ENCODE results near the gene BBS1.
A peak's percentile ranks its signal among the peaks of the same experiment; 100 is the strongest.
"Not testable (repeated sequence)": the region's sequence is repeated elsewhere in the genome, so short reads cannot be mapped to it uniquely, and the experiment has no call there.

BBS1 gene

DNA sequence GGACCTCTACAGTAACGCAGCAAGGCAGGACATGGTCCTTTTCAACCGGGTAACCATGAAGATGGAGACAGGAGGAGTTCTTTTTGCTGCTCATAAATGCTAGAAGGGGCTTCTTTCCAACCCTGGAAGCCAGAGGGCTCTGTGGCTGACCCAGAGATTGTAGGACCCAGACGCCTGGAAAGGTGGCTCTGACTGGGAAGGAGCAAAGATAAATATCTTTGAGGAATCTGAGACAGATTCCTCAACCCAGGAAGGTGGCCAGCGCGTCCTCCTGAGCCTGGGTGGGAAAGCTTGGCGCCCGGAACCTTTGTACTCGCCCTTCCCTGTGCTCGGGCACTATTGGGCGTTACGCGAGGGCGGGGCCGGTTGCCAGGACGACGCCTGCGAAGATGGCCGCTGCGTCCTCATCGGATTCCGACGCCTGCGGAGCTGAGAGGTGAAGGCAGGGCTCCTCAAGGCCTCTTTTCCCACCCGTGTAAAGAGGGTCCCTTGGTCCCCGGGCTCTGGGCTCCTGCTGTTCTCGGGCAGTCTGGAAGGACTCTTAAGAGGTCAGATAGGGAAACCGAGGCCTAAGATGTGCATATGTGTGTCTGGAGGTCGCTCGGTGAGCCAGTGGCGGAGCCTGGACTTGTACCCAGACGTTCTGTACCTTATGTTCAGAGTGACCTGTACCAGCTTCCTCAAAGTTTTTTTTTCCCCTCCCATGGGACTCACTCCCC, at the start of gene BBS1:
BBS1 (plus strand) TSS at position 365 of the 719 bp plus-strand sequence; CDS start at position 390, 25 bp downstream.
- Histone ChIP-seq H3K9me3 (ENCODE audit: insufficient read depth, low read depth, low read length) (no peaks in the 10 kb centered on the region), H3K36me3 (ENCODE audit: insufficient read depth, low read depth, low read length) (peaks cover 11% of the 10 kb centered on the region; the same call in 1 of the 2 replicates), H3K4me1 (ENCODE audit: insufficient read depth, low read length) (peaks cover 4% of the 10 kb centered on the region; the same call in 1 of the 2 replicates), H3K9ac (ENCODE audit: low read depth, low read length) (peak within 1 kb of the TSS; percentile 75), H3K27me3 (ENCODE audit: insufficient read depth, low read length) (no peaks in the 10 kb centered on the region), H3K27ac (ENCODE audit: low read length) (peak within 1 kb of the TSS; percentile 6), H3K4me3 (ENCODE audit: low read length) (peak within 1 kb of the TSS; percentile 80)

DNA sequence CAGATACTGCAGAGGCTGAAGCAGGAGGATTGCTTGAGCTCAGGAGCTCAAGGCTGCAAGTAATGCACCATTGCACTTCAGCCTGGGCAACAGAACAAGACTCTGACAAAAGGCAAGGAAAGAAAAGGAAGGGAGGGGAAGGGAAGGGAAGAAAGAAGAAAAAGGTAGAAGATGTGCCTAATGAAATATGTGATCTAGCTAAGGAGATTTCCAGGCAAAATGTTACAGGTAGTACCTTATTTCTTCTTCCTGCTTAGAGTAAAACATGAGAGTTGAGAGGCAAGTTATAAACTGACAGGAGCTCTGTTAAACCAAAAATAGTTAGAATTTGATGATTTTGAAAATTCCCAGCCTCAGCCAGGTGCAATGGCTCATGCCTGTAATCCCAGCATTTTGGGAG, 48.4 kb upstream of the BBS1 start:
- Histone ChIP-seq H3K36me3 (ENCODE audit: insufficient read depth, low read depth, low read length) (no peaks in the 10 kb centered on the region), H3K27ac (ENCODE audit: low read length) (no peak overlapping the region), H3K9me3 (ENCODE audit: insufficient read depth, low read depth, low read length) (no peaks in the 10 kb centered on the region; the same call in 1 of the 2 replicates), H3K27me3 (ENCODE audit: insufficient read depth, low read length) (no peaks in the 10 kb centered on the region), H3K4me3 (ENCODE audit: low read length) (no peak overlapping the region), H3K9ac (ENCODE audit: low read depth, low read length) (no peak overlapping the region), H3K4me1 (ENCODE audit: insufficient read depth, low read length) (peaks cover 5% of the 10 kb centered on the region)

- Histone ChIP-seq H3K9ac (ENCODE audit: low read depth, low read length) (no peak overlapping the region), H3K4me1 (ENCODE audit: insufficient read depth, low read length) (peaks cover 10% of the 10 kb centered on the region), H3K27ac (ENCODE audit: low read length) (no peak overlapping the region)
Observed at GRCh38 chr11:66462911-66463310, 47.5 kb upstream of the BBS1 start.

GRCh38 chr11:66464116-66464515, 46.3 kb upstream of the BBS1 start:
- not testable (repeated sequence) for H3K27ac ChIP-seq (ENCODE audit: low read length); H3K36me3 ChIP-seq (ENCODE audit: insufficient read depth, low read depth, low read length); H3K27me3 ChIP-seq (ENCODE audit: insufficient read depth, low read length); H3K9ac ChIP-seq (ENCODE audit: low read depth, low read length); H3K4me3 ChIP-seq (ENCODE audit: low read length); H3K9me3 ChIP-seq (ENCODE audit: insufficient read depth, low read depth, low read length)
- H3K4me1 ChIP-seq (ENCODE audit: insufficient read depth, low read length): peaks cover 10% of the 10 kb centered on the region

More at GRCh38 chr11:66462911-66463310, 47.5 kb upstream of the BBS1 start:
- H3K4me3 ChIP-seq (ENCODE audit: low read length): no peak overlapping the region
- H3K36me3 ChIP-seq (ENCODE audit: insufficient read depth, low read depth, low read length): no peaks in the 10 kb centered on the region
- no peaks in the 10 kb centered on the region; the same call in 1 of the 2 replicates for H3K27me3 ChIP-seq (ENCODE audit: insufficient read depth, low read length)
- H3K9me3 ChIP-seq (ENCODE audit: insufficient read depth, low read depth, low read length): no peaks in the 10 kb centered on the region; the same call in 1 of the 2 replicates

- no peaks in the 10 kb centered on the region; the same call in 1 of the 2 replicates for H3K27me3 ChIP-seq (ENCODE audit: insufficient read depth, low read length)
- no peak overlapping the region for H3K27ac ChIP-seq (ENCODE audit: low read length)
- H3K9ac ChIP-seq (ENCODE audit: low read depth, low read length): no peak overlapping the region
- H3K4me3 ChIP-seq (ENCODE audit: low read length): no peak overlapping the region
- no peaks in the 10 kb centered on the region; the same call in 1 of the 2 replicates for H3K9me3 ChIP-seq (ENCODE audit: insufficient read depth, low read depth, low read length)
- H3K4me1 ChIP-seq (ENCODE audit: insufficient read depth, low read length): peaks cover 10% of the 10 kb centered on the region
- H3K36me3 ChIP-seq (ENCODE audit: insufficient read depth, low read depth, low read length): peaks cover 6% of the 10 kb centered on the region; the same call in 1 of the 2 replicates
Observed at GRCh38 chr11:66464916-66465315, 45.5 kb upstream of the BBS1 start.

GRCh38 chr11:66465373-66466224, 44.8 kb upstream of the BBS1 start:
- peak overlapping the region; percentile 81; the same call in 1 of the 2 replicates for H3K9ac ChIP-seq (ENCODE audit: low read depth, low read length)

GRCh38 chr11:66466225-66467033, 44.0 kb upstream of the BBS1 start, which contains the start of gene PELI3:
Gene PELI3, plus strand, starts transcription at chr11:66466905. Its CDS starts 1,224 bp downstream, at chr11:66468129.
- peak within 1 kb of the TSS; percentile 81; the same call in 1 of the 2 replicates for H3K9ac ChIP-seq (ENCODE audit: low read depth, low read length)
- H3K9me3 ChIP-seq (ENCODE audit: insufficient read depth, low read depth, low read length): no peaks in the 10 kb centered on the region; the same call in 1 of the 2 replicates
- peaks cover 6% of the 10 kb centered on the region for H3K36me3 ChIP-seq (ENCODE audit: insufficient read depth, low read depth, low read length)
- H3K27me3 ChIP-seq (ENCODE audit: insufficient read depth, low read length): no peaks in the 10 kb centered on the region; the same call in 1 of the 2 replicates
- H3K4me1 ChIP-seq (ENCODE audit: insufficient read depth, low read length): peaks cover 10% of the 10 kb centered on the region
- peak within 1 kb of the TSS; percentile 74 for H3K27ac ChIP-seq (ENCODE audit: low read length)
- H3K4me3 ChIP-seq (ENCODE audit: low read length): peak within 1 kb of the TSS; percentile 87

More at GRCh38 chr11:66465373-66466224, 44.8 kb upstream of the BBS1 start:
- no peaks in the 10 kb centered on the region; the same call in 1 of the 2 replicates for H3K9me3 ChIP-seq (ENCODE audit: insufficient read depth, low read depth, low read length)
- H3K4me1 ChIP-seq (ENCODE audit: insufficient read depth, low read length): peaks cover 10% of the 10 kb centered on the region
- H3K27me3 ChIP-seq (ENCODE audit: insufficient read depth, low read length): no peaks in the 10 kb centered on the region; the same call in 1 of the 2 replicates
- H3K36me3 ChIP-seq (ENCODE audit: insufficient read depth, low read depth, low read length): peaks cover 6% of the 10 kb centered on the region; the same call in 1 of the 2 replicates
- peak overlapping the region; percentile 87 for H3K4me3 ChIP-seq (ENCODE audit: low read length)
- H3K27ac ChIP-seq (ENCODE audit: low read length): peak overlapping the region; percentile 37

DNA sequence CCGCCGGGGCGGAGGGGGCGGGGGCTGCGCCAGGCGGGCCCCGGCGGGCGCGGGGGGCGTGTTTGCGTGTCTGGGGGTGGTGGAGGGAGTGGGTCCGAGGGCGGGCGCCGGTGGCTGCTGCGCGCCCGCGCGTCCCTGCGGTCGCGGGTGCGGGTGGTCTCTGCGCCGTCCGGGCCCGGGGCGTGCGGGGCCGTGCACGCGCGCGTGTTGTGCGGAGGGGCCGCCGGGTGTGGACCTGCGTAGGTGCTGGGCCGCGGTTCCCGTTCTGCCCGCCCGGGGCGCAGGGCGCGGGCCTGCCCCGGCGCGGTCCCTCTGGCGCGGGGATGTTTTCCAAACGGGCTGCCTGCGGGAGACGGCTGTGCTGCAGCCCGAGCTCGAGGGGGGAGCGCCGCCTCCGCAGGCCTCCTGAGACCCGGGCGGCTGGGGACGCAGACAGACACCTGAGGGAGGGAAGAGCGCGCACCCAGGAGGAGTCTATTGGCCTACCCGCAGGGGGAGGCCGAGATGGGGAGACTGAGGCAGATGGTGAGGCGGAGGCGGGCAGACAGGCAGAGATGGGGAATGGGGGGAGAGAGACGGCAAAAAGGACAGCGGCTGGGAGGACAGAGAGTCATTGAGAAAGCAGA, 43.3 kb upstream of the BBS1 start:
- Histone ChIP-seq H3K4me1 (ENCODE audit: insufficient read depth, low read length) (peaks cover 10% of the 10 kb centered on the region), H3K9me3 (ENCODE audit: insufficient read depth, low read depth, low read length) (no peaks in the 10 kb centered on the region), H3K27ac (ENCODE audit: low read length) (no peak overlapping the region), H3K27me3 (ENCODE audit: insufficient read depth, low read length) (no peaks in the 10 kb centered on the region; the same call in 1 of the 2 replicates), H3K4me3 (ENCODE audit: low read length) (peak overlapping the region; percentile 87), H3K36me3 (ENCODE audit: insufficient read depth, low read depth, low read length) (peaks cover 7% of the 10 kb centered on the region), H3K9ac (ENCODE audit: low read depth, low read length) (peak overlapping the region; percentile 4; the same call in 1 of the 2 replicates)

DNA sequence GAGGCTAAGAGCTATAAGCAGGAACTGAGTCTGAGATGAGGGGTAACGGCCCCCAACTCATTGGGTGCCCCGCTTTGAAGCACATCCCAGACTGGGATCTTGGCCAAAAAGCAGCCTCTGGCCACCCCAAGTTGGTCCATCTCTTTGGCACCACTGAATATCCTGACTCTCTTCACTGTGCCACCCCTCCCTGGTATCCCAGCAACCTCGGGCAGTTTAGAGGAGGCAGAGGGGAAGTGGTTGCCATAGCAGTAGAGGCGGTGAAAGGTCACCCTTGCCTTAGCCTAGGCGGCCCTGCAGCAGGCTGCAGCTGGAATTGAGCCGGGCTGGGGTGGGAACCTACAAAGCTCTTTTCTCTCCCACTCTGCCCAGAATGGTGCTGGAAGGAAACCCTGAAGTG, 42.7 kb upstream of the BBS1 start:
- Histone ChIP-seq H3K4me1 (ENCODE audit: insufficient read depth, low read length) (peaks cover 10% of the 10 kb centered on the region), H3K36me3 (ENCODE audit: insufficient read depth, low read depth, low read length) (peaks cover 13% of the 10 kb centered on the region), H3K9me3 (ENCODE audit: insufficient read depth, low read depth, low read length) (no peaks in the 10 kb centered on the region), H3K4me3 (ENCODE audit: low read length) (peak overlapping the region; percentile 87), H3K27me3 (ENCODE audit: insufficient read depth, low read length) (no peaks in the 10 kb centered on the region; the same call in 1 of the 2 replicates), H3K9ac (ENCODE audit: low read depth, low read length) (no peak overlapping the region), H3K27ac (ENCODE audit: low read length) (no peak overlapping the region)

GRCh38 chr11:66468691-66469090, 41.7 kb upstream of the BBS1 start:
- H3K4me1 ChIP-seq (ENCODE audit: insufficient read depth, low read length): peaks cover 10% of the 10 kb centered on the region
- H3K27me3 ChIP-seq (ENCODE audit: insufficient read depth, low read length): no peaks in the 10 kb centered on the region; the same call in 1 of the 2 replicates
- no peak overlapping the region for H3K4me3 ChIP-seq (ENCODE audit: low read length)
- H3K27ac ChIP-seq (ENCODE audit: low read length): no peak overlapping the region
- H3K9me3 ChIP-seq (ENCODE audit: insufficient read depth, low read depth, low read length): no peaks in the 10 kb centered on the region
- peaks cover 21% of the 10 kb centered on the region for H3K36me3 ChIP-seq (ENCODE audit: insufficient read depth, low read depth, low read length)
- H3K9ac ChIP-seq (ENCODE audit: low read depth, low read length): no peak overlapping the region
